ENCODE data around the gene ELMOD3. TPM values are rescaled to one million over a fixed set of nuclear protein-coding genes. Genes with fewer than 3 reads are reported as not detected.

ELMOD3 gene
- polyA plus RNA-seq, 1 of the 3 experiments (the other 2 are of a cell fraction) = 15.4 TPM

- Histone ChIP-seq H3K4me1 (ENCODE audit: control insufficient read depth in 1 of 2, insufficient read depth in 2 of 2, low read depth in 1 of 2, low read length in 1 of 2) (no peaks in the 10 kb centered on the region), H4K20me1 (ENCODE audit: insufficient read depth) (no peaks in the 10 kb centered on the region), H3K9me3 (no peaks in the 10 kb centered on the region), H3F3A (replicated peaks; ENCODE audit: insufficient read depth) (no peaks in the 10 kb centered on the region), H3K9ac (no peak overlapping the region), H3K4me3 (ENCODE audit: low read depth in 2 of 2, low read length in 1 of 2) (no peak overlapping the region), H3K4me2 (no peak overlapping the region), H3K79me2 (ENCODE audit: insufficient read depth) (no peaks in the 10 kb centered on the region), H2AFZ (ENCODE audit: low read depth) (no peak overlapping the region), H3K9me2 (no peaks in the 10 kb centered on the region), H3K27ac (ENCODE audit: low read depth in 2 of 2, low read length in 1 of 2) (no peak overlapping the region), H3K27me3 (ENCODE audit: insufficient read depth) (no peaks in the 10 kb centered on the region), H3K36me3 (replicated peaks in 1 of 2; ENCODE audit: control insufficient read depth in 1 of 2, insufficient read depth in 2 of 2, low read length in 1 of 2) (peaks cover 15 to 40% of the 10 kb centered on the region in 2 experiments)
- no peak for DNase-seq
- 90% methylated on average over 4 of the region's 4 CpGs for WGBS (ENCODE audit: low lambda C conversion rate)
- CTCF ChIA-PET = interaction anchor here (1.1 kb wide), 1 partner anchor 36 kb away, joined by 3 read pairs; no protein-coding TSS in a partner anchor
- TF ChIP-seq YY1 (IDR thresholded peaks at IDR 0.05; ENCODE audit: low read depth) = no peak
- no peak for TF ChIP-seq TCF12 (IDR thresholded peaks at IDR 0.05)
- no peak for TF ChIP-seq IRF3 (IDR thresholded peaks at IDR 0.05; ENCODE audit: low read depth, low read length)
- TF ChIP-seq NFIC (IDR thresholded peaks at IDR 0.05; ENCODE audit: borderline replicate concordance) = no peak
- TF ChIP-seq EZH2phosphoT487 (IDR thresholded peaks at IDR 0.05; ENCODE audit: borderline replicate concordance, low read depth) = no peak
- no peak for TF ChIP-seq FOXM1 (IDR thresholded peaks at IDR 0.05; ENCODE audit: low read depth)
- TF ChIP-seq FOXJ3 (CRISPR knock-in tag; IDR thresholded peaks at IDR 0.05) = no peak
- POLR2A ChIA-PET = no interaction called here
Observed at GRCh38 chr2:85383850-85384249, 29.3 kb downstream of the ELMOD3 start.

- no peak overlapping the region for H3K4me2 ChIP-seq
- WGBS (ENCODE audit: low lambda C conversion rate) = 81% methylated on average over 2 of the region's 2 CpGs
- H3K4me3 ChIP-seq (ENCODE audit: low read depth in 2 of 2, low read length in 1 of 2) = no peak overlapping the region
- no peak overlapping the region for H3K27ac ChIP-seq (ENCODE audit: low read depth in 2 of 2, low read length in 1 of 2)
- no peak for TF ChIP-seq TCF12 (IDR thresholded peaks at IDR 0.05)
- no peak for TF ChIP-seq FOXJ3 (CRISPR knock-in tag; IDR thresholded peaks at IDR 0.05)
- no peak for TF ChIP-seq TAF1 (IDR thresholded peaks at IDR 0.05; ENCODE audit: borderline replicate concordance, low read depth, low read length)
- no peak for TF ChIP-seq MAX (IDR thresholded peaks at IDR 0.05; ENCODE audit: low read depth)
- no peak for TF ChIP-seq MXI1 (IDR thresholded peaks at IDR 0.05; ENCODE audit: low read depth, low read length)
- TF ChIP-seq RCOR1 (IDR thresholded peaks at IDR 0.05; ENCODE audit: low read length) = no peak
- TF ChIP-seq USF1 (IDR thresholded peaks at IDR 0.05; ENCODE audit: borderline replicate concordance, low read depth) = no peak
- no peak for TF ChIP-seq USF2 (IDR thresholded peaks at IDR 0.05; ENCODE audit: borderline replicate concordance, low read depth, low read length)
- no peak for TF ChIP-seq FOSL2 (IDR thresholded peaks at IDR 0.05; ENCODE audit: borderline replicate concordance, low read depth)
- no peak for TF ChIP-seq NRF1 (IDR thresholded peaks at IDR 0.05; ENCODE audit: low read depth, low read length)
- no peak for TF ChIP-seq NFIC (IDR thresholded peaks at IDR 0.05; ENCODE audit: borderline replicate concordance)
- TF ChIP-seq MEF2A (IDR thresholded peaks at IDR 0.05; ENCODE audit: borderline replicate concordance, low read depth) = no peak
- no peak for TF ChIP-seq IRF3 (IDR thresholded peaks at IDR 0.05; ENCODE audit: low read depth, low read length)
- no peak for TF ChIP-seq POLR2AphosphoS5 (IDR thresholded peaks at IDR 0.05; ENCODE audit: low read depth, low read length)
- TF ChIP-seq CTCF (IDR thresholded peaks at IDR 0.05) = no peak
- TF ChIP-seq RFX5 (IDR thresholded peaks at IDR 0.05; ENCODE audit: low read length) = no peak
- no peak for TF ChIP-seq PBX3 (IDR thresholded peaks at IDR 0.05)
- no peak for TF ChIP-seq GABPA (IDR thresholded peaks at IDR 0.05; ENCODE audit: low read depth)
- no peak for TF ChIP-seq GATA2 (CRISPR knock-in tag; IDR thresholded peaks at IDR 0.05)
- ChIA-PET POLR2A (no interaction called here), CTCF (interaction anchor here (1.8 kb wide), 1 partner anchor 175 kb away, joined by 5 read pairs; the partner anchor contains the start of gene GGCX)
- H3K4me1 ChIP-seq (ENCODE audit: control insufficient read depth in 1 of 2, insufficient read depth in 2 of 2, low read depth in 1 of 2, low read length in 1 of 2) = no peaks in the 10 kb centered on the region
- no peaks in the 10 kb centered on the region for H3K9me3 ChIP-seq
- no peaks in the 10 kb centered on the region for H3K79me2 ChIP-seq (ENCODE audit: insufficient read depth)
- H3K9me2 ChIP-seq = no peaks in the 10 kb centered on the region
- no peaks in the 10 kb centered on the region for H4K20me1 ChIP-seq (ENCODE audit: insufficient read depth)
- H3K36me3 ChIP-seq (replicated peaks in 1 of 2; ENCODE audit: control insufficient read depth in 1 of 2, insufficient read depth in 2 of 2, low read length in 1 of 2) = peaks cover 11 to 21% of the 10 kb centered on the region in 2 experiments
- H3K27me3 ChIP-seq (ENCODE audit: insufficient read depth) = no peaks in the 10 kb centered on the region
- H3K9ac ChIP-seq = no peak overlapping the region
- no peaks in the 10 kb centered on the region for H3F3A ChIP-seq (replicated peaks; ENCODE audit: insufficient read depth)
- H2AFZ ChIP-seq (ENCODE audit: low read depth) = no peak overlapping the region
- DNase-seq = no peak
Observed at GRCh38 chr2:85385746-85386145, 31.2 kb downstream of the ELMOD3 start.
